CD4-positive, alpha-beta T cell treated with Interleukin-17A for 1 hour (primary cell): ENCODE data around the gene RNASEH2C.
"Not testable (repeated sequence)": the region's sequence is repeated elsewhere in the genome, so short reads cannot be mapped to it uniquely, and the experiment has no call there.

Experiments
- DNase-seq: peaks from one replicate; pipeline ENCODE4 v3.0.0-alpha.2; 2020

The RNASEH2C gene

GRCh38 chr11:65716774-65717405, 3.7 kb downstream of the RNASEH2C start:
- DNase-seq: no peak

- no peak for DNase-seq
Observed at GRCh38 chr11:65716302-65716701, 4.3 kb downstream of the RNASEH2C start.

- no peak for DNase-seq
Observed at GRCh38 chr11:65714433-65714832, 6.2 kb downstream of the RNASEH2C start.

GRCh38 chr11:65713212-65713969, 7.2 kb downstream of the RNASEH2C start:
- DNase-seq: no peak

- no peak for DNase-seq
Observed at GRCh38 chr11:65712633-65713076, 7.9 kb downstream of the RNASEH2C start.

GRCh38 chr11:65711785-65712632, 8.6 kb downstream of the RNASEH2C start, which contains the start of gene KAT5:
Gene KAT5, plus strand, starts transcription at chr11:65712252. Its CDS starts 16 bp downstream, at chr11:65712268.
- DNase-seq: peak; percentile 98

- DNase-seq: no peak
Observed at GRCh38 chr11:65710421-65710820, 10.2 kb downstream of the RNASEH2C start.

GRCh38 chr11:65709661-65710060, 10.9 kb downstream of the RNASEH2C start:
- no peak for DNase-seq

GRCh38 chr11:65708451-65708850, 12.1 kb downstream of the RNASEH2C start:
- no peak for DNase-seq

- not testable (repeated sequence) for DNase-seq
Observed at GRCh38 chr11:65707002-65707401, 13.6 kb downstream of the RNASEH2C start.

- DNase-seq: peak; percentile 84
Observed at GRCh38 chr11:65706303-65706763, 14.3 kb downstream of the RNASEH2C start.

- DNase-seq: no peak
Observed at GRCh38 chr11:65703846-65704245, 16.8 kb downstream of the RNASEH2C start.

GRCh38 chr11:65701686-65702085, 18.9 kb downstream of the RNASEH2C start:
- no peak for DNase-seq

- DNase-seq: no peak
Observed at GRCh38 chr11:65700399-65700798, 20.2 kb downstream of the RNASEH2C start.

GRCh38 chr11:65699306-65699705, 21.3 kb downstream of the RNASEH2C start:
- no peak for DNase-seq

- no peak for DNase-seq
Observed at GRCh38 chr11:65698205-65698604, 22.4 kb downstream of the RNASEH2C start.

GRCh38 chr11:65696802-65697552, 23.6 kb downstream of the RNASEH2C start:
- no peak for DNase-seq

GRCh38 chr11:65695459-65696241, 24.9 kb downstream of the RNASEH2C start:
- DNase-seq: no peak

GRCh38 chr11:65692367-65692766, 28.2 kb downstream of the RNASEH2C start:
- DNase-seq: no peak

- DNase-seq: not testable (repeated sequence)
Observed at GRCh38 chr11:65691847-65692246, 28.8 kb downstream of the RNASEH2C start.

- no peak for DNase-seq
Observed at GRCh38 chr11:65685981-65686380, 34.6 kb downstream of the RNASEH2C start.

- DNase-seq: not testable (repeated sequence)
Observed at GRCh38 chr11:65683480-65683879, 37.1 kb downstream of the RNASEH2C start.
